RWPE2 (cell line): ENCODE results near the gene FOXP2.
A peak's percentile ranks its signal among the peaks of the same experiment; 100 is the strongest.

Experiments
- ATAC-seq: fragments of 200-7000 bp; cut with Tn5 transposase; 3 replicates; pipeline ENCODE4 v1.9.1; 2021; ENCODE audit warnings: low read depth
- DNase-seq: peaks from one replicate; pipeline ENCODE4 v3.0.0-alpha.2; 2020; ENCODE audit warnings: low spot score
- H3K27ac ChIP-seq: fragments of 450-650 bp; 2 replicates; pipeline ENCODE4 v1.5.1; 2017; ENCODE audit warnings: mild to moderate bottlenecking; ENCODE audit not compliant: poor library complexity, severe bottlenecking
- H3K27me3 ChIP-seq: fragments of 250-450 bp; sonication (Bioruptor Pico); 2 replicates; pipeline ENCODE4 v1.5.1; 2021; ENCODE audit warnings: mild to moderate bottlenecking, moderate library complexity; ENCODE audit not compliant: insufficient read depth, poor library complexity, severe bottlenecking
- H3K36me3 ChIP-seq: fragments of 250-450 bp; sonication (Bioruptor Pico); 2 replicates; pipeline ENCODE4 v1.5.1; 2020; ENCODE audit warnings: low read depth, mild to moderate bottlenecking, moderate library complexity
- H3K4me1 ChIP-seq: fragments of 250-450 bp; sonication (Bioruptor Pico); 2 replicates; pipeline ENCODE4 v1.5.1; 2021; ENCODE audit warnings: mild to moderate bottlenecking, moderate library complexity; ENCODE audit not compliant: insufficient read depth, poor library complexity, severe bottlenecking
- H3K4me3 ChIP-seq: fragments of 250-450 bp; sonication (Bioruptor Pico); 2 replicates; pipeline ENCODE4 v1.5.1; 2021; ENCODE audit warnings: mild to moderate bottlenecking, moderate library complexity; ENCODE audit not compliant: severe bottlenecking
- H3K9me3 ChIP-seq: fragments of 250-450 bp; sonication (Bioruptor Pico); 2 replicates; pipeline ENCODE4 v1.5.1; 2021; ENCODE audit warnings: mild to moderate bottlenecking, moderate library complexity; ENCODE audit not compliant: severe bottlenecking
- CTCF ChIP-seq: fragments of 450-650 bp; IDR thresholded peaks from one replicate; pipeline ENCODE4 v1.5.1; 2017; ENCODE audit warnings: mild to moderate bottlenecking, moderate library complexity; ENCODE audit not compliant: poor library complexity, severe bottlenecking

Gene FOXP2

GRCh38 chr7:114422507-114423501, 8.2 kb downstream of the FOXP2 start:
- no peaks in the 10 kb centered on the region for H3K9me3 ChIP-seq
- no peaks in the 10 kb centered on the region for H3K27me3 ChIP-seq
- H3K4me1 ChIP-seq, result no peaks in the 10 kb centered on the region
- TF ChIP-seq CTCF, result no peak
- ATAC-seq (no peak), DNase-seq (no peak)
- H3K4me3 ChIP-seq, result no peak overlapping the region
- H3K36me3 ChIP-seq, result no peaks in the 10 kb centered on the region
- H3K27ac ChIP-seq, result no peak overlapping the region

- H3K27me3 ChIP-seq, result no peaks in the 10 kb centered on the region
- no peaks in the 10 kb centered on the region for H3K9me3 ChIP-seq
- no peak for TF ChIP-seq CTCF
- no peaks in the 10 kb centered on the region for H3K4me1 ChIP-seq
- DNase-seq, result no peak
- no peak overlapping the region for H3K4me3 ChIP-seq
- no peak overlapping the region for H3K27ac ChIP-seq
- no peak for ATAC-seq
- no peaks in the 10 kb centered on the region for H3K36me3 ChIP-seq
Observed at GRCh38 chr7:114426382-114426781, 11.8 kb downstream of the FOXP2 start.

GRCh38 chr7:114426824-114427223, 12.2 kb downstream of the FOXP2 start:
- TF ChIP-seq CTCF, result peak; percentile 35
- Histone ChIP-seq H3K27ac (no peak overlapping the region), H3K4me3 (no peak overlapping the region), H3K36me3 (no peaks in the 10 kb centered on the region), H3K4me1 (no peaks in the 10 kb centered on the region), H3K27me3 (no peaks in the 10 kb centered on the region), H3K9me3 (no peaks in the 10 kb centered on the region)
- ATAC-seq (no peak), DNase-seq (no peak)

GRCh38 chr7:114428211-114428610, 13.6 kb downstream of the FOXP2 start:
- no peak for ATAC-seq
- Histone ChIP-seq H3K27me3 (no peaks in the 10 kb centered on the region), H3K4me3 (no peak overlapping the region), H3K4me1 (no peaks in the 10 kb centered on the region), H3K9me3 (no peaks in the 10 kb centered on the region), H3K36me3 (no peaks in the 10 kb centered on the region), H3K27ac (no peak overlapping the region)
- no peak for DNase-seq
- no peak for TF ChIP-seq CTCF

GRCh38 chr7:114431189-114431588, 16.6 kb downstream of the FOXP2 start:
- no peaks in the 10 kb centered on the region for H3K4me1 ChIP-seq
- H3K4me3 ChIP-seq, result no peak overlapping the region
- no peak for TF ChIP-seq CTCF
- DNase-seq, result no peak
- H3K27ac ChIP-seq, result no peak overlapping the region
- ATAC-seq, result no peak
- H3K27me3 ChIP-seq, result no peaks in the 10 kb centered on the region
- H3K9me3 ChIP-seq, result no peaks in the 10 kb centered on the region
- no peaks in the 10 kb centered on the region for H3K36me3 ChIP-seq
